Measurements from ENCODE around the gene SRP9.

GRCh38 chr1:225838793-225839192, 61.2 kb downstream of the SRP9 start:
- no peak for TF ChIP-seq CTCF (IDR thresholded peaks at IDR 0.05 in 8 of 11, conservative IDR thresholded peaks at IDR 0.05 in 3 of 11)
- no peak for TF ChIP-seq POLR2A (IDR thresholded peaks at IDR 0.05)
- TF ChIP-seq POLR2AphosphoS5 (IDR thresholded peaks at IDR 0.05), result peak in 2 of 3 donors; percentile 11 to 71

All from spleen (tissue), 7 donors.